Measurements from ENCODE around the gene KLK10.
A peak's percentile ranks its signal among the peaks of the same experiment; 100 is the strongest.

Gene KLK10

DNA sequence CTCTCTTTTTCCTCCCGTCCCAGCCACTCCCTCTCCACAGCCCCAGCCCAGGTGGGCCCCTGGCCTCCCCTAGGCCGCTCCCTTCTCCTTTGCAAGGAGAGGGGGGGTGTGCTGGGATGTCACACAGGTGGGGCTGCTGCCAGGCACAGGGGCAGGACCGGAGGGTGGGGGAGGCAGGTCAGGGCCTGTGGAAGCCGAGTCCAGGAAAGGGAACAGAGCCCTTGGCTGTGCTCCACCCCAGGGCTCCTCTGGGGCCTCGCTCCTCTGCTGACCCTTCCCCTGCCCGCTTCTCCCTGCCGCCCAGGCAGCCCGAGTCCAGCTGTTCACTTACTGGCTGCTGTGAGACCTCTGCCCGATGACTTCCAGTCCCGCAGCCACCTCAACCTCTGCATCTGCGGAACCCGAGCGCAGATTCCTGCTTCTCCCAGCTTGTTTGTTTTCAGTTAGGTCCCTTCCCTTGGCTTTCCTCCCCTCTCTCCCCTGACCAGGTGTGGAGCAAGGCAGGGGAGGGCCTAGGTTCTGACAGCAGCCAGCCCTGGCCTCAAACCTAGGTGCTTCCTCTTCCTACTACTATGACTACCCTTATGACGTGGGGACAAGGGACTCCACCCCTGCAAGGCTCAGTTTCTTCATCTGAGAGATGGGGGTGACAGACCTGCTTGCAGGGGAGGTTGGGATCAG lies 7.8 kb upstream of the KLK10 start:
- TF ChIP-seq, protein P1, sequence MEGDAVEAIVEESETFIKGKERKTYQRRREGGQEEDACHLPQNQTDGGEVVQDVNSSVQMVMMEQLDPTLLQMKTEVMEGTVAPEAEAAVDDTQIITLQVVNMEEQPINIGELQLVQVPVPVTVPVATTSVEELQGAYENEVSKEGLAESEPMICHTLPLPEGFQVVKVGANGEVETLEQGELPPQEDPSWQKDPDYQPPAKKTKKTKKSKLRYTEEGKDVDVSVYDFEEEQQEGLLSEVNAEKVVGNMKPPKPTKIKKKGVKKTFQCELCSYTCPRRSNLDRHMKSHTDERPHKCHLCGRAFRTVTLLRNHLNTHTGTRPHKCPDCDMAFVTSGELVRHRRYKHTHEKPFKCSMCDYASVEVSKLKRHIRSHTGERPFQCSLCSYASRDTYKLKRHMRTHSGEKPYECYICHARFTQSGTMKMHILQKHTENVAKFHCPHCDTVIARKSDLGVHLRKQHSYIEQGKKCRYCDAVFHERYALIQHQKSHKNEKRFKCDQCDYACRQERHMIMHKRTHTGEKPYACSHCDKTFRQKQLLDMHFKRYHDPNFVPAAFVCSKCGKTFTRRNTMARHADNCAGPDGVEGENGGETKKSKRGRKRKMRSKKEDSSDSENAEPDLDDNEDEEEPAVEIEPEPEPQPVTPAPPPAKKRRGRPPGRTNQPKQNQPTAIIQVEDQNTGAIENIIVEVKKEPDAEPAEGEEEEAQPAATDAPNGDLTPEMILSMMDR (conservative IDR thresholded peaks at IDR 0.05; ENCODE audit: low read depth, low read length), result no peak
- H3K4me3 ChIP-seq (ENCODE audit: low read length), result no peak overlapping the region
- no peak for DNase-seq (ENCODE audit: low read depth)

DNA sequence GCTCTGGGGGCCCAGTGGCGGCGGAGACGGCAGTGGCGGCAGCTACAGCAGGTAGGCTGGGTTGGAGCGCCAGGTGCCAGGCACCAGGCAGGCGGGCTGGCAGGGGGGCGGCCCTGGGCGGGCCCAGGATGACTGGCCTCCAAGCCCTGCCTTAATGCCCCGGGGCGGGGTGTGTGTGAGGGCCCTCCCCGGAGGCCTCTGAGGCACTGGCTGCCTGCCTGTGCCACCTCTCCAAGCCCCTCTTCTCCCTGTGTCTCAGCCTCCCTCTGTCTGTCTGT lies 7.0 kb upstream of the KLK10 start, which contains the start of gene KLK11:
KLK11 (minus strand) TSS at position 63 of the 278 bp plus-strand sequence. CDS start 985 bp downstream, outside the sequence.
- TF ChIP-seq, protein P1 (conservative IDR thresholded peaks at IDR 0.05; ENCODE audit: low read depth, low read length), result no peak
- no peak for DNase-seq (ENCODE audit: low read depth)
- H3K4me3 ChIP-seq (ENCODE audit: low read length), result peak within 1 kb of the TSS; percentile 44

DNA sequence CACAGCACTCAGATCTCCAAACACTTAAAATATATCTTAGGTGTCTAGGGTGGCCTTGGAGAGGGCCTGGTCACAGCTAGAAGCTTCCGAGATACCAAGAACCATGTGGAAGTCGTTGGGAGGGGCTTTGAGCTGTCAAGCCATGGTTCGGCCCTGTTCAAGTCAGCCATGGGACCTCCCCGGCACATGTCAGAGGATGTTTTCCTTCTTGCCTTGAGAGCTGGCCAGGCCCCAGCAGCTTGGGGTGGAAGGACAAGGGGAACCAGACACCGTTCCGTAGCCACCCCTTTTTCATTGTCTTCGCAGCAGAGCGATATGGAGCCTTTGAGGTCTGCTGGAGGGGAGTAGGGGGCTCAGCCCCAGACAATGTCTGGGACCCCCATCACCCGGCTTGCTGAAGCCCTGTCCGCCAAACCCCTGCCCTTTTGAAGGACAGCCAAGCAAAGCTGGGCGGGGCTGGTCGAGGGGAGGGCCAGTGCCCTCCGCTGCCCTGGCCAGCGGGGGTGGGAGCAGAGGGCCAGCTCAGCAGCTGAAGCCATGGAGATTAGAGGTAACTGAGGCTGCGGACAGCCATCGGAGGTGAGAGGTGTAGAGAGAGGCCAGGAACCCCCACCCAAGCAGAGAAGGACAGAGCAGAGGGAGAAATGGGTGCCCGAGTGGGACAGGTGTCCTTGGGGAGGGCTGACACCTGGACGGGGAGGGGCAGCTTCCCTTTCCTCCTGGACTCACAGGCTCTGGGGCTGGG lies 6.5 kb upstream of the KLK10 start:
- TF ChIP-seq, protein P1 (conservative IDR thresholded peaks at IDR 0.05; ENCODE audit: low read depth, low read length), result no peak
- no peak for DNase-seq (ENCODE audit: low read depth)
- peak overlapping the region; percentile 44 for H3K4me3 ChIP-seq (ENCODE audit: low read length)

DNA sequence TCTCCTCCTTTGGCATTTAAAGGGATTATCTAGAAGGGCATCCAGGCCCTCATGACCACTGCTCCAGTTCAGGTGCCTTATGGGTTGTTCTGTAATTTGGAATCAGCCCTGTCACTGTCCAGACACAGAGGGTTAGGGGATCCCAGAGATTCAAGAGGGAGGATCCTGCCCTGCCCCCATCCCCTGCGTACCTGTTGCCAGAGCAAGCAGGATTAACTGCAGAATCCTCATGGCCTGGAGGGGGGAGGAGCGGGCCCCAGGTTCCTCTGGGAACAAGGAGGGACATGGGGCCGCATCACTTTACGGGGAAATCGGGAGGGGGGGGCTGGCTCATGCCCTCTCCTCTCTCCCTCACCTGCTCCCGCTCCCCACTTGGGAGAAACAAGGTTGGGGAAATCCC lies 5.9 kb upstream of the KLK10 start:
- TF ChIP-seq, protein P1 (conservative IDR thresholded peaks at IDR 0.05; ENCODE audit: low read depth, low read length), result no peak
- no peak overlapping the region for H3K4me3 ChIP-seq (ENCODE audit: low read length)
- no peak for DNase-seq (ENCODE audit: low read depth)

DNA sequence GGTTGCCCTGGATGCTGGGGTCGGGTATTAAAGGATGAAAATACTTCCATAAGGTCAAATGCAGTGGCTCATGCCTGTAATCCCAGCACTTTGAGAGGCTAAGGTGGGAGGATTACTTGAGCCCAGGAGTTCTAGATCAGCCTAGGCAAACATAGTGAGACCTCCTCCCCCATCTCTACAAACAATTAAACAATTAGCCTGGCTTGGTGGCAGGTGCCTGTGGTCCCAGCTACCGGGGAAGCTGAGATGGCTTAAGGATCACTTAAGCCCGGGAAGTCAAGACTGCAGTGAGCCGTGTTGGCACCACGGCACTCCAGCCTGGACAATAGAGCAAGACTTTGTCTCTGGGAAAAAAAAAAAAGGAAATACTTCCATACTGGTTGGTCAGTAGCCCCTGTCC lies 5.4 kb upstream of the KLK10 start:
- H3K4me3 ChIP-seq (ENCODE audit: low read length), result no peak overlapping the region
- TF ChIP-seq, protein P1 (conservative IDR thresholded peaks at IDR 0.05; ENCODE audit: low read depth, low read length), result no peak
- no peak for DNase-seq (ENCODE audit: low read depth)

- no peak overlapping the region for H3K4me3 ChIP-seq (ENCODE audit: low read length)
- TF ChIP-seq, protein P1 (conservative IDR thresholded peaks at IDR 0.05; ENCODE audit: low read depth, low read length), result no peak
- DNase-seq (ENCODE audit: low read depth), result no peak
Measured at GRCh38 chr19:51023946-51024345, 4.4 kb upstream of the KLK10 start.

GRCh38 chr19:51022526-51022925 lies 3.0 kb upstream of the KLK10 start:
- TF ChIP-seq, protein P1 (conservative IDR thresholded peaks at IDR 0.05; ENCODE audit: low read depth, low read length), result no peak
- H3K4me3 ChIP-seq (ENCODE audit: low read length), result no peak overlapping the region
- DNase-seq (ENCODE audit: low read depth), result no peak

All from retinal pigment epithelial cell (primary cell).